ENCODE measurements around the gene A3GALT2.
"Not testable (repeated sequence)": the region's sequence is repeated elsewhere in the genome, so short reads cannot be mapped to it uniquely, and the experiment has no call there.

Gene A3GALT2

DNA sequence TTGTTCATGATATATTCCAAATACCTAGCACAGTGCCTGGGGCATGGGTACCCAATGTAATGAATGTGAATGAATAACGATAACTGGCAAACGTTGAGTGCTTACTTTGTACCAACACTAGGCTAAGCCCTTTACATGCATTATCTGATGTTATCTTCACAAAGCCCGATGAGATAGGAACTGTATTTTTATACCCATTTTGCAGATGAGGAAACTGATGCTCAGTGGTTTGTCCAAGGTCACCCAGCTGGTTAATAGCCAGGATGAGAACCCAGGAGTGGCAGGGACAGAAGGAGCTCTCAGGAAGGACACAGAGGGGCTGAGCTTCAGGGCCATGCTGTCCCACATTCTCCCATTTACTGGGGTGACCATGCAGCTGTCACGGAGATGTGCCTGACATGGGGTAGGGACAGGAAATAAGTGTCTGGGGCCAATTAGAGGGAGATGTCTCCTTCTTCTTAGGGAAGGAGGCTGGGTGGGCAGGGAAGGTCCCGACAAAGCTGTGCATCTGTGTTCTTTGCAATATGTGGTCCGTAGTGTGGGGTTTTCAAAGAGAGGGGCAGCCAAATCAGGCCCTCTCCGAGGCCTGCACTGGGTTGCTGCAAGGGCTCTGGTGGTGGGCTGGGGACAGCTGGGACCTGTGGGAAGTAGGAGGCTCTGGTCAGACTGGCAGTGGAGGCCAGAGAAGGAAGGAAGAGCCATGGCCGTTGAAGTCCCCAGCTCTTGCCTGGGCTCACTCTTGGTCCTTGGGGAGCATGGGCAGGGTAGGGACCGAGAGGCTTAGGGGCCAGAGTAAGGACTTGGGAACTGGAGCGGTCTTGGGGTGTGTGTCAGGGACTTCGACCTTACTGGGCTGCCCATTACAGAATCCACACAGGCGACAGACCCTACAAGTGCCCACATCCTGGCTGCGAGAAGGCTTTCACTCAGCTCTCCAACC is 26.6 kb downstream of the A3GALT2 start:
- no peak for DNase-seq (ENCODE audit: low read depth, low spot score)

DNA sequence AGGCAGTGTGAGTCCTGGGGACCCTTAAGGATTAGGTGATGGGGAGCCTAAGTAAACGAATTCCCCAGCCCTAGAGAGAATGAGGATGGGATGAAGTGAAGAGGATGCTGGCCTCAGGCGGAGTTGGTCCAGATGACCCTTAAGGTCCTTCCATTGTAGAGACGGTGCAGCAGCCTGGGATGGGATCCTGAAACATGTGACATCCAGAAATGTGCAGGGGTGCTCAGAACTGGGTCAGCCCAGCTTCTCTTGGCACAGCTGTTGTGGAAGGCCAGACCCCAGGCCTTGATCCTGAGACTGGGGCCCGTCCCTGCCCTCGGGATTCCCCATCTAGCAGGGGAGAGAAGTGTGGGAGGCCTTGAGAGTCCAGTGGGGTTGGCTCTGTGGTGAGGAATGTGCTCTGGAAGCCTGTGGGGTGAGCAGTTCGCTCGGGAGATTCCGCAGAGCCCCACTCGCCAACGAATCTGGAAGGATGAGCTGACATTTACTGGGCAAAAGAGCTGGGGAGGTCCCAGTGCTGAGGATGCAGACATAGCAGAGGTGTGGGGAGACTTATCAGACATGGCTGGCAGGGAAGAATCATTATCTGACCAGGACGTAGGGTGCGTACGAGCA is 28.1 kb downstream of the A3GALT2 start:
- DNase-seq (ENCODE audit: low read depth, low spot score) = no peak

DNA sequence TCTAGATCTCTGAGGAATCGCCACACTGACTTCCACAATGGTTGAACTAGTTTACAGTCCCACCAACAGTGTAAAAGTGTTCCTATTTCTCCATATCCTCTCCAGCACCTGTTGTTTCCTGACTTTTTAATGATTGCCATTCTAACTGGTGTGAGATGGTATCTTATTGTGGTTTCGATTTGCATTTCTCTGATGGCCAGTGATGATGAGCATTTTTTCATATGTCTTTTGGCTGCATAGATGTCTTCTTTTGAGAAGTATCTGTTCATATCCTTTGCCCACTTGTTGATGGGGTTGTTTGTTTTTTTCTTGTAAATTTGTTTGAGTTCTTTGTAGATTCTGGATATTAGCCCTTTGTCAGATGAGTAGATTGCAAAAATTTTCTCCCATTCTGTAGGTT is 30.3 kb downstream of the A3GALT2 start:
- DNase-seq (ENCODE audit: low read depth, low spot score) = not testable (repeated sequence)

DNA sequence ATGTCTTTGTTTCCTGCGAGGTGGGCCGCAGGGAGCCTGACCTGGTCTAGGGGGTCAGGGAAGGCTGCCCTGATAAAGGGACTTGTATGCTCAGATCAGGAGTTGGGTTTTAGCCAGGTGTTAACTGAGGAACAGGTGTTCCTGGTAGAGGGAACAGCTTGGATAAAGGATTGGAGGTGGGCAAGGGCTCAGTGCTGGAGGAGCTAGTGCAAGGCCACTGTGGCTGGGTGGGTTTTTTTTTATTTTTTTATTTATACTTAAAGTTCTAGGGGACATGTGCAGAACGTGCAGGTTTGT is 31.1 kb downstream of the A3GALT2 start:
- DNase-seq (ENCODE audit: low read depth, low spot score) = no peak

DNA sequence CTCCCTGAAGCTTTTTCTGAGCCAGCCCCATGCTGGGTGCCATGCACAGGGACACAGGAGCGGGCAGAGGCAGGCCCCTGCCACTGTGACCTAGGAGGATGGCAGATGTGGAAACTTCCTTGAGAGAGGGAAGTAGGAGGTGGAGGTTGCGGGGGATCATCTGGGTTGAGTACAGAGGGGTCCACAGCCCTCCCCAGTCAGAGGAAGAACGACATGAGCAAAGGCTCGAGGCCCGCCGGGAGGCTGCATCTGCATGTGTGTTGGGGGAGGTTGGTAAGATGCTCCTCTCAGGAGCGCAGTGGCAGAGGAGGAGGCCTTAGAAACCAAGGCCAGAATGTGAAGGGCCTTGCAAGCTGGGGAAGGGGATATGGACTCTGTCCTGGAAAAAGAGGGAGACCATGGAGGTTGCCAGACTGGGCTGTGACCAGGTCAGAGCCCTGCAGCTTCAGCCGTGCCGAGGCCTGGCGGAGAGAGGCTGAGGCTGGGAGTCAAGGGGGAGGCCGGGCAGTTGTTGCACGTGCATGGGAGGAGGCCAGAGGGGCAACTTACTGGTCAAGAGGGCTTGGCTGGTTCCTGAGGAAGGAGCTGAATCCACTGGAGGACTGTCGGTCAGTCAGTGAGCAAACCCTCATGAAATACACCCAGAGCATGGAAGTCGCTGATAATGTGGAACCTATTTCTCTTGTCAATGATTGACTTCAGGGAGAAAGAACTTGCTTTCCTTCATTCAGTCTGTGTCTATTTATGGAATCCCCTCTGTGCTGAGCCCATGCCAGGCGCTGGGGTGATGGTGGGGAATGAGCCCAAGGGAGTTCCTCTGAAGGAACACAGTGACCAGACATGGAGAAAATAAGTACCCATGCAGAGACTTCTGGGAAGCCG is 31.7 kb downstream of the A3GALT2 start:
- DNase-seq (ENCODE audit: low read depth, low spot score) = no peak

DNA sequence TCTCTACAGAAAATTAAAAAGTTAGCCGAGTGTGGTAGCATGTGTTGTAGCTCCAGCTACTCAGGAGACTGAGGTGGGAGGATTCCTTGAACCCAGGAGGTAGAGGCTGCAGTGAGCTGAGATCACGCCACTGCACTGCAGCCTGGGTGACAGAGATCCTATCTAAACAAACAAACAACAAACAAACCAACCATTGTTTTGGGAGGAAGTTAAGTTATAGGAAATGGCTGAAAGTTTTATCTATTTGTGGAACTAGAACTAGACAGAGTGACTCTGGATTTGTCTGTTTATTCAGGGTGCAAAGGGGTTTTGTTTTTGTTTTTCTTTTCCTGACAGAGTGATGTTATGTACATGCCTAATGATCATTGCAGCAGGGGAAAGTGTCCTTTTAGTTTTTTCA is 33.6 kb downstream of the A3GALT2 start:
- no peak for DNase-seq (ENCODE audit: low read depth, low spot score)

DNA sequence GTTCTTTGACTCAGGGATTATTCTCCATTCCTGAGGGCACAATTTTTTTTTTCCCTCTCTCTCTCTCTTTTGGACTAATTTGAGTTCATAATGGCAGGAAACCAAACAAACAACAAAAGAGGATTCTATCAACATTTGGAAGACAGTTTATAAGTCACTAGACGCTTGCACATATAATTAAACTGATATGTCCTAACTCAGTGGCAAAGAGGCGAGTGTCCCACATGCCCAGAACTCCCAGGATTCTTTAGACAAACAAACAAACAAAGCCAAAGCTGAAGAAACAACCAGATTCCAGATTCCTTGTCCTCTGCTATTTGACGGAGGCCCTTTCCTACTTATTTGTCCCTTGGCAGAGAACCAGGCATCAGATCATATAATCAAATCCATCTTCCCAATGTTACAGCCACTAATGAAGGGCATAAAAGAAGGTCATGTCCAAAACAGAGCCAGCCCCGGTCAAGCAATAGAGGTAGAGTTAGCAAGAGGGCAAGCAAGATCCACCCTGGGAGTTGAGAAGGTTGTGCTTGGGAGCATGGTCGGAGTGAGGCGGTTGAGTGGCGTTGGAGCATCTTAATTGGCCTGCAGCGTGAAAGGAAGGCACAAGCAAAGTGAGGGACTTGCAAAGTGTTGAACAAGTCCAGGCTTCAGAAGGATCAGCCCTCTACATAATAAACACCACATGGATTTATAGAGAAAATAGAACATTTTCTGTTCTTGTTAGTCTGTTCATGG is 34.3 kb downstream of the A3GALT2 start:
- no peak for DNase-seq (ENCODE audit: low read depth, low spot score)

DNA sequence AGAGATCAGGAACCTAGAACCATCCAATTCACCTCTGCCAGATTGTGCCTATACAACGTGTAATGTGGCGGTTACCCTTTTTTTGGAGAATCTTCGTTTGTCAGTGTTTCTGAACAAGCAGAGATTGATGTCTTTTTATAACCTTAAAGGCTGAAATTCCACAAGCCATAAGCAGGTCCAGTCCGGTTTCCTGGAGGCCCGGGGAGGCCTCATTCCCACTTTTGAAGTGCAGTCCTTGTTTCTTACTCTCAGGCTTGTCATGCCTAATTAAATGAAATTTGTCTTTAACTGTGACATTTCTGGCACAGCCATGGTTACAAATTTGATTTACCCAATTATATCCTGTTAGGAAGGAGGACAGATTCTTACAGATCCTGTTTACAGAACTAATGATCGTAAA is 36.8 kb downstream of the A3GALT2 start:
- no peak for DNase-seq (ENCODE audit: low read depth, low spot score)

DNA sequence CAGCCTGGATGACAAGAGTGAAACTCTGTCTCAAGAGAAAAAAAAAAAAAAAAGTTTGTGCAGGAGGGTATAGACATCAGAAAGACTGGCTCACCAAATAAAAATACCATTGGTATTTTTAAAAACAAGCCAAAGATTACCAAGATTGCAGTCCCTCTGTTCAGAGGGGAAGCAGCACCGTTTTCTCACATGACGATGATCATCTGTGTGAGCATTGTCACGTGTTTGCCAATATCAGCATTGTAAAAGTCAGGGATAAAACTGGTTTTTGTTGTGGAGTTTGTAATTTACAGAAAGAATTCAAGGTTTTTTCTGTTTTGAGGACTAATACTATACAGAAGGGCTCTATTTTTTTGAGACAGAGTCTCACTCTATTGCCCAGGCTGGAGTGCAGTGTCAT is 38.1 kb downstream of the A3GALT2 start:
- no peak for DNase-seq (ENCODE audit: low read depth, low spot score)

DNA sequence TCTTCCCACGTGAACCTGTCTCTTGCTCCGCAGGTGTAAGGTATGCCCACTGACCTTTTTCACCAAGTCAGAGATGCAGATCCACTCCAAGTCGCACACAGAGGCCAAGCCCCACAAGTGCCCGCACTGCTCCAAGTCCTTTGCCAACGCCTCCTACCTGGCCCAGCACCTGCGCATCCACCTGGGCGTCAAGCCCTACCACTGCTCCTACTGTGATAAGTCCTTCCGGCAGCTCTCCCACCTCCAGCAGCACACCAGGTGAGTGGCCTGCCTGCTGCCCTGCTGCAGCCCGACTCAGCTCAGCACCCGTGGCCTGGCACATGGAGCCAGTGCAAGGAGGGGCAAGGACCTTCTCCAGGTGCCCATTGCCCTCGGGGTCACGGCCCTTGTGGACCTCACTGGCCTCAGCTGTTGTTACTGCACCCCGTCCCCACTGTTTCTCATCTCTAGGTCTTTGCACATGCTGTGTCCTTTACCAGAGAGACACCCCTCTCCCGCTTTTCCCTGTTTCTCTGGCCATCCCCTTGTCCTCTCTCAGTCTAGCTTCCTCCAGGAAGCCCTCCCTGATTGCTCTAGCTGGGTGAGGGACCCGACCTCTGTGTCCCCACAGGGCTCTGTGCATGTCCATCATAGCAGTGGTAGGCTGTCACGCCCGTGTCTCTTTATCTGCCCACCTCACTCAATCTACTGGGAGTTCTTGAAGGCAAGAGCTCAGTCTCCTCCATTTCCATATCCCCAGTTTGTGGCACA is 39.2 kb downstream of the A3GALT2 start:
- no peak for DNase-seq (ENCODE audit: low read depth, low spot score)

DNA sequence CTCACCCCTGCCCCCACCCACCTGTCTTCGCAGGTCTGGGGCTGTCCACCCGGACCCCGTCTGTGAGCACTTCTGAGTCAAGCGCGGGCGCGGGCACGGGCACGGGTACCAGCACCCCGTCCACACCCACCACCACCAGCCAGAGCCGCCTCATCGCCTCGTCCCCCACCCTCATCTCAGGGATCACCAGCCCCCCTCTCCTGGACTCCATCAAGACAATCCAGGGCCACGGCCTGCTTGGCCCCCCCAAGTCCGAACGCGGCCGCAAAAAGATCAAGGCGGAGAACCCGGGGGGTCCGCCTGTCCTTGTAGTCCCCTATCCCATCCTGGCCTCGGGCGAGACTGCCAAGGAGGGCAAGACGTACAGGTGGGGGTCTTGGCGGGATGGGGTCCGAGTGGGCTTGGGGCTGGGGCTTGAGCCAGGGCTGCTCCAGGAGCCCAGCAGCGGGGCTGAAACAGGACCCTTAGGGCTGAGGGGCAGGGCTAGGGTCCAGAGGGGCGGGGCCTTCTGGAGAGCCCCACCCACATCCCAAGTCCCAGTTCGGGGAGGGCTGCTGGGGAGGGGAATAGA is 40.7 kb downstream of the A3GALT2 start:
- DNase-seq (ENCODE audit: low read depth, low spot score) = no peak

DNA sequence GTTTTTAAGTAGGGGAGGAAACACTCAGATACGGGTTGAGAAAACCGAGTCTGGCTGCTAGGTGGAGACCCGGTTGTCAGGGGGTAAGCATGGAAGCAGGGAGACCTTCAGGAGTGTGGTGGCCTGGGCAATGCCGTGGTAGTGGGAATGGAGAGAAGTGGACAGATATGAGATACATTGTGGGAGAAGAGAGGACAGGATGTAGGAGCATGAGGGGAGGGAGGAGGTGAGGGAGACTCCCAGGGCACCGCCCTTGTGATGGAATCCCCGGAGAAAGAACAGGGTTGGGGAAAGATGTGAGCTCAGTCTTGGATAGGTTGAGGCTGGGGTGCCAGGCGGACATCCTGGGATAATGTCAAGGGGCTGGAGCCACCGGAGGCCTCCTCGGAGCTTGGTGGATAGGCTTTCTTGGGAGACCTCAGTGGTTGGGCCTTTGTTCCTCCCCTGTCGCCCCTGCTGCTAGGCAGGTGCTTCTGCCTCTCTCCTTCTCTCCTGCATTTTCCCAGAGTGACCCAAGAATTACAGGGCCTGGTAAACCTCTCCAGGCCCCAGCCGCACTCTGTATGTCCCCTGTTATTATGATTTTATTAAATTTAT is 43.3 kb downstream of the A3GALT2 start:
- DNase-seq (ENCODE audit: low read depth, low spot score) = no peak

DNA sequence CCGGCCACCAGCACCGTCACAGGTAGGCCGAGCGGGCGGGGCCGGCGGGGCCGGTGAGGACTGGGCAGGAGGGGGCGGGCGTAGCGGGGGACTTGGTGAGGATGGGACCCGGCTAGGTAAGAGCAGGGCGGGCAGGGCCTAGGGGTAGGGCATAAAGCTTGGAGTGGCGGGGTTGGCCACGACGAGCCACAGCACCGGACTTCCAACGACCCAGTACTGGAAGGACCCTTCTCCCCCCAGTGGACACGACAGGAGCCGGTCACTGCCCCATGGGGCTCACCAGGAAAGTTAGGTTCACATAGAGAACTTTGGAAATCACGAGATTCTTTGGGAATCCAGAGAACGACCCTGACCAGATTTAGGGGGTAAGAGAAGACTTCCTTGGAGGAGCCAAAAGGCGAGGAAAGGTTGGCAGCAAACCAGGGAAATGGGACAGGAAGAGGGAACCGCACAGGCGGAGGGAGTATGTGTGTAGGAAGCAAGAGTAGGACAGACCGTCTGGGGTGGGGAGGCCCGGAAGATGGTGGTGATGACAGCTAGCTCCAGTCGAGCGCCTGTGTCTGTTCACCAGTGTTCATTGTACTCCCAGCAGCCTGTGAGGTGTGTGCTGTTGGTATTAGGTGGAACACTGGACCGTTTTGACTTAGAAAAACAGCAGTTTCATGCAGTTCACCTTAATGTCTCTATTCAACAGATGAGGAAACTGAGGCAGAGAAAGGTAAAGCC is 44.2 kb downstream of the A3GALT2 start:
- no peak for DNase-seq (ENCODE audit: low read depth, low spot score)

DNA sequence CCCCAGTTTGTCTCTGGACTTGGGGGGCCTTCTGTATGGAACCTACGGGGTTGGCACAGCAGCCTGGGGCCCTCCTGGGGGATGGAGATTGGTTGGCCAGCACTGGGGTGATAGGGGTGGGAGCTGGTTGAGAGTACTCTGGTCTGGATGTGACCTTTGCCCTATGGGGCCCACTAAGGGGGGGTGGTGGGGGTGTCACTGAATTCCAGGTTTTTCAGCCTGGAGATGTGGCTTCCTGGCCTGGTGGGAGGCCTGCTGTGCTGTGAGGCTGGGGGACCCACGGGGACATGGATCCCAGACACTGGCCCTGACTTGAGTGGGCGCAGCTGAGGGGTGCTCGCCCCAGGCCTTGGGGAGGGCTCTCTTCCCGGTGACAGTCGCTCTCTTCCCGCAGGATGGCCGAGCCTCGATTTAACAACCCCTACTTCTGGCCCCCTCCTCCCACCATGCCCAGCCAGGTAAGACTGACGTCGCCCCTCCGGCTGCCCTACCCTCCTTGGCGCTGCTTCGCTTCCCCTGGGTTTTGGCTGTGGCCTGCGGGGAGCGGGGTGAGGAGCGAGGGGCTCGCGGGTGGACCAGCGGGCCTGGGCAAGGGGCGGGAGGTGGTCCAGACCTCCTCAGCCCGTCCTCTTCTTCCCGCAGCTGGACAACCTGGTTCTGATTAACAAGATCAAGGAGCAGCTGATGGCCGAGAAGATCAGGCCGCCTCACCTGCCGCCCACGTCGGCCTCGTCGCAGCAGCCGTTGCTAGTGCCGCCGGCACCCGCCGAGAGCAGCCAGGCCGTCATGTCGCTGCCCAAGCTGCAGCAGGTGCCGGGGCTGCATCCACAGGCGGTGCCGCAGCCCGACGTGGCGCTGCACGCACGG is 45.0 kb downstream of the A3GALT2 start:
- no peak for DNase-seq (ENCODE audit: low read depth, low spot score)

DNA sequence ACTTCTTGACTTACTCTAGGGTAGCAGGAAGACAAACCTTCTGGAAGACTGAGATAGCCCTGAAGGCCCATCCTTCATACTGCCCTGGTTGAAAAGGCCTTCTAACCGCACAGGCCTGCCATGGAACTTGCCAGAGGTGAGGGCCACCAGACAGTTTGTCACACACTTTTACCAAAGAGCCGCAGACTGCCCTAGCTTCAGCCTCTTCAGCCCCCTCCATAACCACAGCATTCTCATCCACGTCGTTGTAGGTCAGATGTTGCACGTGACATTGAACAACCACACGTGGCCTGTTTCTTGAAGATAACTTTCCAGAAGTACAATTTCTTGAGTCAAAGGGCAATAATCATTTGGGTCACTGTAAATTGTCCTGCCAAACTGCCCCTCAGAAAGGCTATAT is 45.7 kb downstream of the A3GALT2 start:
- DNase-seq (ENCODE audit: low read depth, low spot score) = no peak

DNA sequence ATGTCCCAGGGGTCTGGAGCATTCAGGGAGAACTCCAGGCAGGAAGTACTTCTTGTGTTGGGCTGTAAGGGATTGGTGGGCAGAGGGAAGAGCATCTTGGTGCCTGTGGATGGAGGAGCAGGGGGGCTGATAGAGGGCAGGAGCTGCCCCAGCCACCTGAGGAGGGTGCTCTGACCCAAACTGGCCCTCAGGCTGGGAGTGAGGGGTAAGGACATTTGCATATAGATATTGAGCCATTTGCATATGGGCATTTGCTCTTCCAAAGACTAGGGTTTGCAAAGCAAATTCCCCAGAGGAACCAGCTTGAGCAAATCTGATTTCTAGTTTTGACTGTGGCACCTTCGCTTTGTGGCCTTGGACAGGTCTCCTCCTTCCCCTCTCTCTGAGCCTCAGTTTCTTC is 46.5 kb downstream of the A3GALT2 start:
- DNase-seq (ENCODE audit: low read depth, low spot score) = no peak

DNA sequence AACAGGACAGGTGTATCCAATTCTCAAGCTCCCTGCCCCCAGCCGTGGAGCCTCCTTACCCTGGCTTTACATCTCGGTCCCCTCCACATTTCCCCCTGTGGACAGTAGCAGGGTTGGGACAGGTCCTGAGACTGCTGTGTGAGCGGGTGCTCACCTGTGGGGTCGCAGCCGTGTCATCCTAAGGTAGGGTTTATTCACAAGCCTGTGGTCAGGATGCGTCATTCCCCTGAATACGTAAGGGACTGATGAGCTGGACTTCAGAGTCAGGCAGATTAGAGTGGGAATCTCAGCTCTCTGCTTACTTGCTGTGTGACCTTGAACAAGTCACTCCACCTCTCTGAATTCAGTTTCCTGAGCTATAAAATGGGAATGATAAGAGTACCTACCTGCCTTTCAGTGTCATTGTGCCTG is 46.9 kb downstream of the A3GALT2 start:
- DNase-seq (ENCODE audit: low read depth, low spot score) = no peak

DNA sequence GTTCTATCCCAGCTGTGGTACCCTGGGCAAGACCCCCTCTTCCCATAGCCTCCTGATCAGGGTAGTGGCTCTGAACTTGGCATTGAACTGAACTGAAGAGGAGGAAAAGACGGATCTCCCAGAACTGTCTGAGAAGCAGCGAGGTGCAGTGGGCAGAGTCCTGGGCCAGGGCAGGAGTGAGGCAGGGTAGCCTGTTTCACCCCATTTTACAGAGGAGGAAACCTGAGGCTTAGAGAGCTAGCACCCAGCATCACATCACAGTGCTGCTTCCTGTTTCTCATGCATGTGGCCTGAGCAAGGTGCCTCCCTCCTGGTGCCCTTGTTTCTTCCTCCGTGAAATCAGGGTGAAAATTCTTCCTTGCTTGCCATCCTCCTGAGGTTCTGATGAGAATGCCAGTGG is 47.5 kb downstream of the A3GALT2 start:
- no peak for DNase-seq (ENCODE audit: low read depth, low spot score)

DNA sequence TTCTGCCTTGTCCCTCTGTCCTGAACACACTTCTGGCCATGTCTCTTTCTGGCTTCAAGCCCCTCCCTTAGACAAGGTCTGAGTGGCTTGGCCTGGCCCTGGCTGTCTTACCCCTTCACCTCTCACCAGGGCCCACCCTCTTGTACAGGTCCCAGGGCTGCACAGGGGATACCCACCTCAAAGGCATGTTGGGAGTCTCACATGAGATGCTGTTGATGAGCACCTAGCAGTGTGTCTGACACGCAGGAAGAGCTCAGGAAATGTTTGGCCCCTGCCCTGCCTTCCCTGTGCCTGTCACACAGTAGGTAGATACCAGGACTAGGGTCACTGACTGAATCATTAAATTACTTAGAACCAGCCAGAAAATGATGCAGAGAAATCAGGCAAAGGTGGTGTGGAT is 48.0 kb downstream of the A3GALT2 start:
- DNase-seq (ENCODE audit: low read depth, low spot score) = no peak
